Endothelial cell of umbilical vein (primary cell): ENCODE data around the gene TSKU. TPM values are rescaled to one million over a fixed set of nuclear protein-coding genes. Genes with fewer than 3 reads are reported as not detected.

Source experiments
- BruUV-seq: library from RNA; stranded (reverse); fragments of 400-500 nt; replicated peaks from 2 replicates; lab custom pipeline; 2021; lab: Mats Ljungman, UMichigan
- CTCF ChIA-PET: fragments of 300-600, 350-600 bp; sonication (Branson Sonifier 250); formaldehyde crosslinking; loops from one replicate; lab custom pipeline; 2021; ENCODE audit warnings: antibody characterized with exemption, inconsistent platforms; lab: Charles Lee
- POLR2A ChIA-PET: fragments of 300-600, 350-600 bp; sonication (Branson Sonifier 250); formaldehyde crosslinking; loops from one replicate; lab custom pipeline; 2021; ENCODE audit warnings: antibody characterized with exemption, inconsistent platforms; lab: Charles Lee
- DNase-seq: peaks from one replicate; pipeline ENCODE4 v3.0.0-alpha.2; 2011; ENCODE audit warnings: low read depth, low spot score
- FAIRE-seq: peaks from 2 replicates; lab custom pipeline; 2011; peaks lifted over from hg19 to GRCh38; lab: Jason Lieb, UNC
- H2AFZ ChIP-seq: 2 replicates; pipeline ENCODE4 v1.6.0; 2012; ENCODE audit warnings: low read depth, low read length, control low read depth, inconsistent platforms
- H3K27ac ChIP-seq: 2 replicates; pipeline ENCODE4 v1.5.1; 2011; ENCODE audit warnings: low read depth, mild to moderate bottlenecking, control low read depth, low read length, moderate library complexity; ENCODE audit not compliant: insufficient read depth
- H3K27me3 ChIP-seq, 2 experiments: 2 replicates each; pipeline versions ENCODE4 v1.6.0 to v1.6.1; 2011; ENCODE audit warnings: low read length in 2 of 2, mixed read lengths in 1 of 2; ENCODE audit not compliant: control insufficient read depth in 2 of 2, insufficient read depth in 2 of 2
- H3K36me3 ChIP-seq, 2 experiments: 2 replicates in 1 of 2; 3 replicates in 1 of 2; pipeline ENCODE4 v1.5.1; 2011; ENCODE audit warnings: low read length in 2 of 2, mild to moderate bottlenecking in 1 of 2, moderate library complexity in 1 of 2; ENCODE audit not compliant: control insufficient read depth in 2 of 2, insufficient read depth in 2 of 2; ENCODE audit errors: extremely low read depth in 1 of 2
- H3K4me1 ChIP-seq: 3 replicates; pipeline ENCODE4 v1.5.1; 2011; ENCODE audit warnings: mild to moderate bottlenecking, low read length; ENCODE audit not compliant: control insufficient read depth, insufficient read depth; ENCODE audit errors: extremely low read depth
- H3K4me2 ChIP-seq: 2 replicates; pipeline ENCODE4 v1.6.1; 2011; ENCODE audit warnings: low read length, control low read depth, mixed read lengths; ENCODE audit not compliant: insufficient read depth
- H3K4me3 ChIP-seq, 3 experiments: fragments of 200-600 bp in 1 of 3; sonication (generic), shearing (Covaris generic) in 1 of 3; replicated peaks in 1 of 3; 2 replicates each; pipeline ENCODE4 v1.5.1; 2011 to 2016; ENCODE audit warnings: control low read depth in 3 of 3, low read length in 3 of 3, mild to moderate bottlenecking in 2 of 3, inconsistent platforms in 1 of 3, low read depth in 1 of 3, moderate library complexity in 1 of 3; ENCODE audit not compliant: insufficient read depth in 1 of 3
- H3K79me2 ChIP-seq: 2 replicates; pipeline ENCODE4 v1.6.0; 2012; ENCODE audit warnings: low read length, inconsistent platforms; ENCODE audit not compliant: control insufficient read depth, insufficient read depth
- H3K9ac ChIP-seq: replicated peaks from 2 replicates; pipeline ENCODE3; 2011; ENCODE audit warnings: low read length, control low read depth; ENCODE audit not compliant: insufficient read depth; ENCODE audit errors: extremely low read depth
- H3K9me1 ChIP-seq: replicated peaks from 3 replicates; pipeline ENCODE4 v1.6.0; 2011; ENCODE audit warnings: mild to moderate bottlenecking, low read length; ENCODE audit not compliant: control insufficient read depth, insufficient read depth; ENCODE audit errors: extremely low read depth
- H3K9me3 ChIP-seq: replicated peaks from 2 replicates; pipeline ENCODE4 v1.5.1; 2012; ENCODE audit warnings: low read length, inconsistent platforms; ENCODE audit not compliant: control insufficient read depth, insufficient read depth
- H4K20me1 ChIP-seq: replicated peaks from 2 replicates; pipeline ENCODE3; 2011; ENCODE audit warnings: mild to moderate bottlenecking, low read length; ENCODE audit not compliant: control insufficient read depth, insufficient read depth; ENCODE audit errors: extremely low read depth
- CTCF ChIP-seq, 2 donors: IDR thresholded peaks; 1 replicate in 1 of 2; 2 replicates in 1 of 2; pipeline ENCODE4 v1.5.1; 2011; ENCODE audit warnings: low read length in 2 of 2, mild to moderate bottlenecking in 2 of 2, moderate library complexity in 2 of 2, control low read depth in 1 of 2, inconsistent platforms in 1 of 2, low read depth in 1 of 2; ENCODE audit not compliant: insufficient read depth in 1 of 2; ENCODE audit errors: extremely low read depth in 1 of 2
- JUN ChIP-seq: IDR thresholded peaks from 2 replicates; pipeline ENCODE4 v1.6.1; 2011; ENCODE audit warnings: borderline replicate concordance, low read depth; ENCODE audit not compliant: insufficient read length, insufficient read depth
- MAX ChIP-seq: IDR thresholded peaks from 2 replicates; pipeline ENCODE4 v1.6.1; 2011; ENCODE audit not compliant: insufficient read depth, insufficient read length
- POLR2A ChIP-seq: IDR thresholded peaks from 2 replicates; pipeline ENCODE4 v1.6.1; 2012; ENCODE audit warnings: low read depth, mild to moderate bottlenecking, control low read depth, low read length
- POLR2AphosphoS5 ChIP-seq: IDR thresholded peaks from 2 replicates; pipeline ENCODE4 v1.6.1; 2012; ENCODE audit warnings: low read depth, mild to moderate bottlenecking, control low read depth, low read length, moderate library complexity; ENCODE audit not compliant: insufficient read depth
- dilution Hi-C: fragments of 300-500 bp; cut with MboI; formaldehyde crosslinking; loops from one replicate; pipeline ENCODE4 v1.15.0; 2019; ENCODE audit warnings: low sequenced_read_pairs; ENCODE audit not compliant: extremely low pct_ligation_motif_present
- intact Hi-C: fragments of 100-400 bp; cut with micrococcal nuclease; formaldehyde crosslinking; loops from one replicate; pipeline ENCODE4 v1.10.0; 2022
- polyA plus RNA-seq, 4 experiments: library from polyadenylated mRNA; depleted of rRNA in 3 of 4; stranded (reverse) in 3 of 4; unstranded in 1 of 4; fragments of >200 nt; gene quantifications; 2 replicates each; pipeline versions ENCODE4 v1.2.1 to v1.2.3, GENCODE V29; 2011 to 2012; ENCODE audit warnings: missing spikeins in 1 of 4
- total RNA-seq: library from RNA; stranded (reverse); gene quantifications from 2 replicates; pipeline ENCODE4 v1.2.3, GENCODE V29; 2021

Gene TSKU
- total and polyA plus RNA-seq, 2 donors (not counting 3 experiments of a cell fraction or from before 2014, with no cell fraction given): 16.2 to 21.2 TPM

- dilution Hi-C loops: no loop called here
- no peak for FAIRE-seq
- Histone ChIP-seq H3K27ac (no peak overlapping the region), H3K79me2 (no peaks in the 10 kb centered on the region), H3K4me1 (peaks cover 3% of the 10 kb centered on the region), H3K36me3 (no peaks in the 10 kb centered on the region), H2AFZ (no peak overlapping the region), H3K9ac (no peak overlapping the region), H3K9me3 (no peaks in the 10 kb centered on the region), H4K20me1 (no peaks in the 10 kb centered on the region), H3K4me3 (no peak overlapping the region), H3K4me2 (no peak overlapping the region), H3K27me3 (no peaks in the 10 kb centered on the region), H3K9me1 (no peaks in the 10 kb centered on the region)
- intact Hi-C loops: no loop called here
- TF ChIP-seq POLR2AphosphoS5 (no peak), MAX (no peak), POLR2A (no peak), JUN (no peak), CTCF (IDR thresholded peaks at IDR 0.05; ENCODE audit: extremely low read depth in 1 of 2, insufficient read depth in 1 of 2, low read depth in 1 of 2, low read length in 2 of 2) (no peak)
- BruUV-seq: no TSS peak
- peak; percentile 24 for DNase-seq
- POLR2A ChIA-PET: no interaction called here
- CTCF ChIA-PET: interaction anchor here (1.0 kb wide), 1 partner anchor 88 kb away, joined by 3 read pairs; no protein-coding TSS in a partner anchor
Measured at GRCh38 chr11:76830639-76831327, 47.6 kb downstream of the TSKU start.
